B cell (primary cell): Measurements from ENCODE around the gene RBM6. TPM values are rescaled to one million over a fixed set of nuclear protein-coding genes. Genes with fewer than 3 reads are reported as not detected.

Experiments used
- ATAC-seq: fragments of 200-7000 bp; cut with Tn5 transposase; one replicate; pipeline ENCODE4 v1.10.0; 2021; ENCODE audit warnings: low read depth, mild to moderate bottlenecking, moderate number of reproducible peaks, moderate library complexity
- CTCF ChIA-PET: fragments of 350-600 bp; sonication (Branson Sonifier 250); formaldehyde crosslinking; loops from one replicate; lab custom pipeline; 2021; ENCODE audit warnings: antibody characterized with exemption, inconsistent platforms; lab: Charles Lee
- POLR2A ChIA-PET: fragments of 350-600 bp; sonication (Branson Sonifier 250); formaldehyde crosslinking; loops from one replicate; lab custom pipeline; 2021; ENCODE audit warnings: antibody characterized with exemption; lab: Charles Lee
- DNase-seq: peaks from one replicate; pipeline ENCODE4 v3.0.0; 2013
- H2AFZ ChIP-seq: 2 replicates; pipeline ENCODE4 v1.6.1; 2012; ENCODE audit warnings: mild to moderate bottlenecking, low read depth, low read length; ENCODE audit not compliant: insufficient read depth, poor library complexity, severe bottlenecking
- H3K27ac ChIP-seq, 2 donors: 1 replicate in 1 of 2; 2 replicates in 1 of 2; pipeline ENCODE4 v1.5.1; 2012 to 2013; ENCODE audit warnings: low read length in 2 of 2, mild to moderate bottlenecking in 2 of 2, moderate library complexity in 1 of 2
- H3K27me3 ChIP-seq, 4 experiments: fragments of 200-600 bp in 1 of 4; sonication (generic) in 1 of 4; replicated peaks in 1 of 4; 1 replicate in 2 of 4; 2 replicates in 2 of 4; pipeline versions ENCODE4 v1.6.1 to v1.7.0; 2013 to 2016; ENCODE audit warnings: low read length in 3 of 4, mild to moderate bottlenecking in 2 of 4, mixed read lengths in 1 of 4, moderate library complexity in 1 of 4; ENCODE audit not compliant: insufficient read depth in 4 of 4, control insufficient read depth in 3 of 4; ENCODE audit errors: control extremely low read depth in 1 of 4
- H3K36me3 ChIP-seq, 2 experiments: replicated peaks in 1 of 2; 1 replicate in 1 of 2; 2 replicates in 1 of 2; pipeline versions ENCODE4 v1.6.1 to v1.7.1; 2013; ENCODE audit warnings: low read length in 1 of 2; ENCODE audit not compliant: insufficient read depth in 2 of 2, control insufficient read depth in 1 of 2; ENCODE audit errors: control extremely low read depth in 1 of 2, extremely low read depth in 1 of 2
- H3K4me1 ChIP-seq, 2 donors: fragments of 200-600 bp in 1 of 2; sonication (generic) in 1 of 2; 1 replicate in 1 of 2; 2 replicates in 1 of 2; pipeline versions ENCODE4 v1.5.1 to v1.6.1; 2013 to 2017; ENCODE audit warnings: low read length in 2 of 2; ENCODE audit not compliant: control insufficient read depth in 2 of 2, insufficient read depth in 2 of 2
- H3K4me2 ChIP-seq: replicated peaks from 2 replicates; pipeline ENCODE3; 2012; ENCODE audit warnings: mild to moderate bottlenecking, low read depth, low read length; ENCODE audit not compliant: poor library complexity, severe bottlenecking
- H3K4me3 ChIP-seq, 5 experiments: fragments of 200-600 bp in 1 of 5; sonication (generic) in 1 of 5; 1 replicate in 3 of 5; 2 replicates in 2 of 5; pipeline versions ENCODE4 v1.5.1 to v1.7.0; 2011 to 2016; ENCODE audit warnings: low read length in 4 of 5, mild to moderate bottlenecking in 4 of 5, low read depth in 2 of 5, control low read depth in 1 of 5, moderate library complexity in 1 of 5; ENCODE audit not compliant: insufficient read depth in 1 of 5; ENCODE audit errors: control extremely low read depth in 1 of 5, extremely low read depth in 1 of 5
- H3K79me2 ChIP-seq: fragments of 200-600 bp; sonication (generic); one replicate; pipeline ENCODE4 v1.6.0; 2016; ENCODE audit warnings: low read length; ENCODE audit not compliant: control insufficient read depth, insufficient read depth
- H3K9ac ChIP-seq: fragments of 200-600 bp; sonication (generic); 2 replicates; pipeline ENCODE4 v1.6.1; 2017; ENCODE audit warnings: mild to moderate bottlenecking, low read length, moderate library complexity
- H3K9me3 ChIP-seq, 3 donors: one replicate each; pipeline versions ENCODE4 v1.6.1 to v1.7.1; 2013; ENCODE audit warnings: low read length in 2 of 3; ENCODE audit not compliant: control insufficient read depth in 2 of 3, insufficient read depth in 1 of 3; ENCODE audit errors: control extremely low read depth in 1 of 3
- H4K20me1 ChIP-seq: 2 replicates; pipeline ENCODE4 v1.6.0; 2012; ENCODE audit warnings: mild to moderate bottlenecking, low read length; ENCODE audit not compliant: insufficient read depth, control insufficient read depth, poor library complexity, severe bottlenecking
- H3K27ac Mint-ChIP-seq: one replicate; pipeline ENCODE4 v1.8.0; 2021; ENCODE audit warnings: mixed read lengths
- H3K27me3 Mint-ChIP-seq: one replicate; pipeline ENCODE4 v1.8.0; 2021; ENCODE audit warnings: mixed read lengths
- H3K4me1 Mint-ChIP-seq: one replicate; pipeline ENCODE4 v1.8.0; 2021; ENCODE audit warnings: mixed read lengths
- H3K4me3 Mint-ChIP-seq: one replicate; pipeline ENCODE4 v1.8.0; 2021; ENCODE audit warnings: mixed read lengths
- H3K9me3 Mint-ChIP-seq: one replicate; pipeline ENCODE4 v1.8.0; 2022; ENCODE audit warnings: mixed read lengths; ENCODE audit not compliant: insufficient read depth
- CTCF ChIP-seq: fragments of 200-600 bp; IDR thresholded peaks from one replicate; pipeline ENCODE4 v1.8.0; 2022; ENCODE audit warnings: antibody characterized with exemption, mild to moderate bottlenecking
- EZH2 ChIP-seq: IDR thresholded peaks from 2 replicates; pipeline ENCODE4 v1.6.1; 2012; ENCODE audit warnings: borderline replicate concordance, low read depth, mild to moderate bottlenecking, moderate library complexity, low read length; ENCODE audit not compliant: insufficient read depth, poor library complexity, severe bottlenecking
- WGBS: methylation state at CpG from one replicate; pipeline ENCODE4 v1.1.5; 2013; ENCODE audit warnings: missing lambda C conversion rate; ENCODE audit not compliant: insufficient coverage; 5-methylcytosine and 5-hydroxymethylcytosine counted together
- intact Hi-C: fragments of 100-400 bp; cut with micrococcal nuclease; formaldehyde crosslinking; loops from one replicate; pipeline ENCODE4 v1.10.0; 2022
- polyA plus RNA-seq: library from polyadenylated mRNA; depleted of rRNA; stranded (reverse); fragments of >200 nt; gene quantifications from 2 replicates; pipeline ENCODE4 v1.2.3, GENCODE V29; 2012
- total RNA-seq, 2 donors: library from RNA; stranded (reverse); fragments of 120-200 nt in 1 of 2; gene quantifications; 1 replicate in 1 of 2; 2 replicates in 1 of 2; pipeline versions ENCODE4 v1.2.3 to v1.2.4, GENCODE V29; 2013 to 2022

The RBM6 gene
- total and polyA plus RNA-seq, 2 donors (not counting 1 experiment from before 2014, with no cell fraction given), result 223 to 285 TPM

- POLR2A ChIA-PET, result no interaction called here
- H3K9ac ChIP-seq, result no peak overlapping the region
- intact Hi-C loops, result no loop called here
- Mint-ChIP-seq H3K9me3 (no peaks in the 10 kb centered on the region), H3K27me3 (no peaks in the 10 kb centered on the region), H3K4me1 (no peaks in the 10 kb centered on the region), H3K27ac (no peak overlapping the region), H3K4me3 (no peak overlapping the region)
- no peak overlapping the region for H3K27ac ChIP-seq
- peaks cover 0 to 4% of the 10 kb centered on the region in 2 donors for H3K4me1 ChIP-seq
- no peaks in the 10 kb centered on the region for H3K27me3 ChIP-seq
- H3K79me2 ChIP-seq, result peaks cover 4% of the 10 kb centered on the region
- H2AFZ ChIP-seq, result no peak overlapping the region
- CTCF ChIA-PET, result no interaction called here
- no peaks in the 10 kb centered on the region for H3K9me3 ChIP-seq
- no peak overlapping the region for H3K4me2 ChIP-seq
- H3K4me3 ChIP-seq, result no peak overlapping the region
- DNase-seq, result no peak
- WGBS, result 99% methylated on average over 8 of the region's 8 CpGs
- peaks cover 11 to 88% of the 10 kb centered on the region in 2 experiments for H3K36me3 ChIP-seq
- no peak for TF ChIP-seq EZH2
- TF ChIP-seq CTCF, result no peak
- no peak for ATAC-seq
- H4K20me1 ChIP-seq, result peaks cover 51% of the 10 kb centered on the region
These were observed 177.2 kb downstream of the RBM6 start for GRCh38 chr3:50117120-50117519.

GRCh38 chr3:50118237-50118636 lies 178.3 kb downstream of the RBM6 start:
- no peaks in the 10 kb centered on the region for H3K27me3 ChIP-seq
- WGBS, result 97% methylated on average over 7 of the region's 10 CpGs

More at GRCh38 chr3:50118237-50118636, 178.3 kb downstream of the RBM6 start:
- TF ChIP-seq CTCF (no peak), EZH2 (no peak)
- H3K9me3 Mint-ChIP-seq, result no peaks in the 10 kb centered on the region
- DNase-seq, result no peak
- Histone ChIP-seq H3K4me3 (no peak overlapping the region), H2AFZ (no peak overlapping the region), H3K27ac (no peak overlapping the region), H4K20me1 (peaks cover 40% of the 10 kb centered on the region), H3K79me2 (no peaks in the 10 kb centered on the region), H3K9me3 (no peaks in the 10 kb centered on the region), H3K4me1 (no peaks in the 10 kb centered on the region), H3K36me3 (peaks cover 14 to 77% of the 10 kb centered on the region in 2 experiments), H3K4me2 (no peak overlapping the region), H3K9ac (no peak overlapping the region)
- no peak overlapping the region for H3K4me3 Mint-ChIP-seq
- no peak for ATAC-seq
- CTCF ChIA-PET, result interaction anchor here (1.0 to 4.5 kb wide), 2 partner anchors 17 to 111 kb away, joined by 3 to 18 read pairs; no protein-coding TSS in a partner anchor
- no peaks in the 10 kb centered on the region for H3K27me3 Mint-ChIP-seq
- no peak overlapping the region for H3K27ac Mint-ChIP-seq
- POLR2A ChIA-PET, result interaction anchor here (0.7 kb wide), 1 partner anchor 175 kb away, joined by 3 read pairs; no protein-coding TSS in a partner anchor
- H3K4me1 Mint-ChIP-seq, result peaks cover 2% of the 10 kb centered on the region
- intact Hi-C loops, result no loop called here
